MV-4-11 (cell line): ENCODE data around the gene ZNF438.
"Not testable (repeated sequence)": the region's sequence is repeated elsewhere in the genome, so short reads cannot be mapped to it uniquely, and the experiment has no call there.

Experiments used
- DNase-seq: peaks from one replicate; lab custom pipeline; 2025; lab: John Stamatoyannopoulos, UW

The ZNF438 gene

GRCh38 chr10:30935078-30935477, 96.6 kb downstream of the ZNF438 start:
- no peak for DNase-seq

GRCh38 chr10:30931094-30931493, 100.6 kb downstream of the ZNF438 start:
- DNase-seq: no peak

- DNase-seq: no peak
These were observed 101.7 kb downstream of the ZNF438 start for GRCh38 chr10:30929901-30930520.

GRCh38 chr10:30929311-30929729, 102.3 kb downstream of the ZNF438 start:
- DNase-seq: not testable (repeated sequence)

- no peak for DNase-seq
These were observed 102.9 kb downstream of the ZNF438 start for GRCh38 chr10:30928742-30929141.

GRCh38 chr10:30918651-30919050, 113.0 kb downstream of the ZNF438 start:
- no peak for DNase-seq

- no peak for DNase-seq
These were observed 113.9 kb downstream of the ZNF438 start for GRCh38 chr10:30917789-30918188.

GRCh38 chr10:30917067-30917466, 114.6 kb downstream of the ZNF438 start:
- no peak for DNase-seq

- peak; percentile 36 for DNase-seq
These were observed 116.5 kb downstream of the ZNF438 start for GRCh38 chr10:30915146-30915545.

- DNase-seq: peak; percentile 9
These were observed 120.3 kb downstream of the ZNF438 start for GRCh38 chr10:30911303-30911863.

- no peak for DNase-seq
These were observed 128.1 kb downstream of the ZNF438 start for GRCh38 chr10:30903397-30904138.

GRCh38 chr10:30902621-30903396, 128.9 kb downstream of the ZNF438 start:
- DNase-seq: no peak

GRCh38 chr10:30901487-30901886, 130.2 kb downstream of the ZNF438 start:
- not testable (repeated sequence) for DNase-seq

GRCh38 chr10:30898964-30899363, 132.7 kb downstream of the ZNF438 start:
- no peak for DNase-seq

GRCh38 chr10:30897547-30897946, 134.1 kb downstream of the ZNF438 start:
- DNase-seq: no peak

GRCh38 chr10:30897048-30897447, 134.6 kb downstream of the ZNF438 start:
- DNase-seq: peak; percentile 36

- DNase-seq: no peak
These were observed 137.4 kb downstream of the ZNF438 start for GRCh38 chr10:30894221-30894620.

GRCh38 chr10:30893208-30893607, 138.5 kb downstream of the ZNF438 start:
- no peak for DNase-seq

- no peak for DNase-seq
These were observed 143.8 kb downstream of the ZNF438 start for GRCh38 chr10:30887839-30888238.

GRCh38 chr10:30885423-30885822, 146.2 kb downstream of the ZNF438 start:
- DNase-seq: no peak

GRCh38 chr10:30883751-30884150, 147.9 kb downstream of the ZNF438 start:
- DNase-seq: no peak

GRCh38 chr10:30883116-30883515, 148.5 kb downstream of the ZNF438 start:
- no peak for DNase-seq

- DNase-seq: no peak
These were observed 149.4 kb downstream of the ZNF438 start for GRCh38 chr10:30882281-30882680.
